ENCODE measurements around the gene WNK1. TPM values are rescaled to one million over a fixed set of nuclear protein-coding genes. Genes with fewer than 3 reads are reported as not detected.
A peak's percentile ranks its signal among the peaks of the same experiment; 100 is the strongest.
"Not testable (repeated sequence)": the region's sequence is repeated elsewhere in the genome, so short reads cannot be mapped to it uniquely, and the experiment has no call there.

The WNK1 gene
- total RNA-seq, 2 experiments from 2014 or later: 162 to 170 TPM

DNA sequence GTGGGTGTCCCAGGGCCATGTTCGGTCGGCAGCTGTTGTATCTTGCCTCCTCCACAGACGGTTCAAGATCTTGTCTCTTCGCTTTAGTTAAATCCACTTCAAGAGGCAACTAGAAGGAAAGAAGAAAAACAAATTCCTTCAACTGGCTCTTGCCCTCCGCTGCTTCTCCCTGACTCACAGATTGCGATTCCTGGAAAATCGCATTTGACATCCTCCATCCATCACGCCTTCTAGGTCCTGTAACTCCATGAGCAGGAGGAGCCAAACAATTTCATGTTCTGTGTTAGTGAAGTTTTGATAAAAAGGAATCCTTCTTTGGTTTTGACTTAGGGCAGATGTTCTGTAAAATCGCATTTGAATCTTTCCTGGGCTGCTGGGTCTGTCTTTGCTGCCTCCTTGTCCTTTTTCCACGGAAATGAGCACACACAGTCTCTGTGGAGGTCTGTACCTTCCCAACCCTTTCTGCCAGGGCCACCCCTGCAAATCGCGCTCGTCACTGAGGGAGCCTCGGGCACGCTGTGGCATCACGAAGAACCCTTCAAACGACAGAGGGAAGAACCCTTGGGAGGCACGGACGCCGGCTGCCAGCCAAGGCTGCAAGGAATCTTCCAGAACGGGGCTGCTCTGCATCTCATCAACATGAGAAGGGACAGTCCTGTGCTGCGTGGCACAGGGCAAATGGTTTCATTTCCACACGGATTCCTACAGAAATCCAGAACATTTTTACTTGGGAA lies 164.5 kb downstream of the WNK1 start:
- H3K4me1 Mint-ChIP-seq: peaks cover 33% of the 10 kb centered on the region
- H3K4me3 Mint-ChIP-seq: no peak overlapping the region
- H3K36me3 Mint-ChIP-seq (ENCODE audit: low read depth): peaks cover 63% of the 10 kb centered on the region
- ChIA-PET POLR2A (no interaction called here), CTCF (interaction anchor here (0.6 to 1.0 kb wide), 2 partner anchors 31 to 43 kb away, joined by 3 read pairs; no protein-coding TSS in a partner anchor)
- no peaks in the 10 kb centered on the region for H3K9me3 Mint-ChIP-seq
- DNase-seq: no peak
- peak overlapping the region; percentile 87 for H3K27ac Mint-ChIP-seq
- H3K27me3 Mint-ChIP-seq: no peaks in the 10 kb centered on the region

DNA sequence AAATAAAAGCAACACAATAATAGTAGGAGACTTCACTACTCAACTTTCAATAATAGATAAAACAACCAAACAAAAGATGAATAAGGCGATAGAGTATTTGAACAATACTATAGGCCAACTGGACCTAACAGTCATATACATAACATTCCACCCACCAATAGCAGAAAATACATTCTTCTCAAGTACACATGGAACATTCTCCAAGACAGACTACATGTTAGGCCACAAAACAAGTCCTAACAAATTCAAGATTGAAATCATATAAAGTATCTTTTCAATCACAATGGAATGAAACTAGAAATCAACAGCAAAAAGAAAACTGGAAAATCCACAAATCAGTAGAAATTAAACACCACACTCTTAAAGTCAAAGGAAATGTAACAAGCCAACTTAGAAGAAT lies 168.3 kb downstream of the WNK1 start:
- Mint-ChIP-seq H3K27ac (no peak overlapping the region), H3K9me3 (no peaks in the 10 kb centered on the region), H3K4me1 (peaks cover 14% of the 10 kb centered on the region), H3K4me3 (no peak overlapping the region), H3K27me3 (no peaks in the 10 kb centered on the region), H3K36me3 (ENCODE audit: low read depth) (peaks cover 51% of the 10 kb centered on the region)
- CTCF ChIA-PET: no interaction called here
- POLR2A ChIA-PET: no interaction called here
- DNase-seq: no peak

DNA sequence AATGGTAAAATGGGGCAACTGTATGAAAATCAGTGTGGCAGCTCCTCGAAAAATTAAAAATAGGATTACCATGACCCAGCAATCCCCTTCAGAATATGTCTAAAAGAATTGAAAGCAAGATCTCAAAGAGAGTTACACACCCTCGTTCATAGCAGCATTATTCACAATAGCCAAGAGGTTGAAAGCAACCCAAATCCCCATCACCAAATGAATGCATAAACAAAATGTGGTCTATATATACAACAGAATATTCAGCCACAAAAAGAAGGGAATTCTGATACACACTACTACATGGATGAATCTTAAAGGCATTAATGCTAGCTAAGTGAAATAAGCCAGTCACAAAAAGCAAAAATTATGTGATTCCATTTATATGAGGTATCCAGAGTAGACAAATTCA lies 169.9 kb downstream of the WNK1 start:
- peaks cover 45% of the 10 kb centered on the region for H3K36me3 Mint-ChIP-seq (ENCODE audit: low read depth)
- no peaks in the 10 kb centered on the region for H3K27me3 Mint-ChIP-seq
- CTCF ChIA-PET: no interaction called here
- H3K9me3 Mint-ChIP-seq: no peaks in the 10 kb centered on the region
- no peak for DNase-seq
- peaks cover 7% of the 10 kb centered on the region for H3K4me1 Mint-ChIP-seq
- POLR2A ChIA-PET: no interaction called here
- H3K27ac Mint-ChIP-seq: no peak overlapping the region
- no peak overlapping the region for H3K4me3 Mint-ChIP-seq

DNA sequence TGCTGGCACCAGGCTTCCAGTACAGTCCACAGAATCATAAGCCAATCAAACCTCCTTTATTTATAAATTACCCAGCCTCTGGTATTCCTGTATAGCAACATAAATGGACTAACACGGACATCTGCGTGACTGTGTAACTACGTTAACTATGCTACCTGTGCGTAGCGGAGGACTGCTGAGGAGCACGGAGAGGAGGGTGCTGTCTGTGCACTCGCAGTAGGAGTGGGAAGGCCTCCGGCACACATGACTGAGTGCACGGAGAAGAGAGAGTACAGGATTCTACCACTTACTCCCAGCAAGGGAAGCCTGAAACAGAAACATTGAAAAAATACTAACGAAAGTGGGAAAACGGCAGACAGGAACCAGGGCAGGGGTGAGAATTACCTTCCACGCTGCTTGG lies 174.3 kb downstream of the WNK1 start:
- no peaks in the 10 kb centered on the region for H3K4me1 Mint-ChIP-seq
- ChIA-PET POLR2A (no interaction called here), CTCF (no interaction called here)
- no peaks in the 10 kb centered on the region for H3K9me3 Mint-ChIP-seq
- H3K36me3 Mint-ChIP-seq (ENCODE audit: low read depth): peaks cover 39% of the 10 kb centered on the region
- no peak for DNase-seq
- H3K4me3 Mint-ChIP-seq: no peak overlapping the region
- H3K27ac Mint-ChIP-seq: no peak overlapping the region
- no peaks in the 10 kb centered on the region for H3K27me3 Mint-ChIP-seq

DNA sequence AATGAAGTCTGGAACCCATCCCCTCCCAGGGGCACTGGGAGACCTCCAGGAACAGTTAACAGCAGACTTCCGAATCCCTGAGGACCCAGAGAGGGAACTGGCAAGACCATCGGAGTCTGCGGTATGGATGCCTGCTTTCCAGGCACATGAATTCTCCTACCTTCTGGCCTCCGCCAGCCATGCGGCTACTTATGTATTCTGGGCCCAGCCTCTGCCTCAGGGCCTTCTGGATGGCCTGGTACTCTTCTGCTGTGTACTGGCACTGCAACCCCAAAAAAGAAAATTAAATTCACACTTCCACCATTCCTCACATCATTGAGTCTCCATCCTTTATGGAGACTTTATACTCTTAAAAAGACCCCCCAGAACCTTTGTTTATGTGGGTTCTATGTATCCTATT lies 178.7 kb downstream of the WNK1 start:
- H3K4me3 Mint-ChIP-seq: no peak overlapping the region

DNA sequence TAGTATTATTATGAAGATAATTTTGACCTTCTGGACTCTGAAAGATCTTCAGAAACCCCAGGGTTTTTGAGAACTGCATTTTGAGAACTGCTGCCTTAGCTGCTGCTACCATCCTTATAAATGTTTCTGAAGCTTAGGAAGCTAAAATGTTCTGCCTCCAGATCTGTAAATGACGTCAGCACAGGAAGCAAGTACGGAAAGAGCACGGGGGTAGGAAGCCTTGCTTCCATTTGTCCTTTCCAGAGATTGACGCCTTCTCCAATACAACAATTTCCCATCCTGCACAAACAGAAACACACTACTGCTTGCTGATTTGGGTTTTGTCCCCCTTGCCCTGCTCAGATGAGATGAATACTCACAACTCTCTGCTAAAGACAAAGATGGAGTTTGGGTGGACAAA lies 179.2 kb downstream of the WNK1 start:
- H3K4me1 Mint-ChIP-seq: peaks cover 2% of the 10 kb centered on the region
- ChIA-PET CTCF (no interaction called here), POLR2A (no interaction called here)
- H3K4me3 Mint-ChIP-seq: no peak overlapping the region
- no peak for DNase-seq
- peaks cover 27% of the 10 kb centered on the region for H3K36me3 Mint-ChIP-seq (ENCODE audit: low read depth)
- no peaks in the 10 kb centered on the region for H3K9me3 Mint-ChIP-seq
- no peaks in the 10 kb centered on the region for H3K27me3 Mint-ChIP-seq
- no peak overlapping the region for H3K27ac Mint-ChIP-seq

More for the DNA sequence above, 178.7 kb downstream of the WNK1 start:
- Mint-ChIP-seq H3K27ac (no peak overlapping the region), H3K27me3 (no peaks in the 10 kb centered on the region), H3K9me3 (no peaks in the 10 kb centered on the region), H3K36me3 (ENCODE audit: low read depth) (peaks cover 29% of the 10 kb centered on the region), H3K4me1 (peaks cover 2% of the 10 kb centered on the region)
- POLR2A ChIA-PET: no interaction called here
- no peak for DNase-seq
- CTCF ChIA-PET: no interaction called here

DNA sequence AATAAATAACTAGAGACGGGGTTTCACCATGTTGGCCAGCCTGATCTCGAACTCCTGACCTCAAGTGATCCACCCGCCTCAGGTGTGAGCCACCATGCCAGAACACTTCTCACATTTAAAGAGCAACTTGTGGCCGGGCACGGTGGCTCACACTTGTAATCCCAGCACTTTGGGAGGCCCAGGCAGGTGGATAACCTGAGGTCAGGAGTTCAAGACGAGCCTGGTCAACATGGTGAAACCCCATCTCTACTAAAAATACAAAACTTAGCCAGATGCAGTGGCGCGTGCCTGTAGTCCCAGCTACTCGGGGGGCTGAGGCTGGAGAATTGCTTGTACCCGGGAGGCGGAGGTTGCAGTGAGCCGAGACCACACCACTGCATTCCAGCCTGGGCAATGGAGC lies 183.5 kb downstream of the WNK1 start:
- CTCF ChIA-PET: interaction anchor here (0.8 kb wide), 1 partner anchor 482 kb away, joined by 3 read pairs; no protein-coding TSS in a partner anchor
- H3K4me1 Mint-ChIP-seq, H3K4me3 Mint-ChIP-seq, POLR2A ChIA-PET, H3K27ac Mint-ChIP-seq, H3K27me3 Mint-ChIP-seq, DNase-seq, H3K9me3 Mint-ChIP-seq: not testable (repeated sequence)
- peaks cover 36% of the 10 kb centered on the region for H3K36me3 Mint-ChIP-seq (ENCODE audit: low read depth)

DNA sequence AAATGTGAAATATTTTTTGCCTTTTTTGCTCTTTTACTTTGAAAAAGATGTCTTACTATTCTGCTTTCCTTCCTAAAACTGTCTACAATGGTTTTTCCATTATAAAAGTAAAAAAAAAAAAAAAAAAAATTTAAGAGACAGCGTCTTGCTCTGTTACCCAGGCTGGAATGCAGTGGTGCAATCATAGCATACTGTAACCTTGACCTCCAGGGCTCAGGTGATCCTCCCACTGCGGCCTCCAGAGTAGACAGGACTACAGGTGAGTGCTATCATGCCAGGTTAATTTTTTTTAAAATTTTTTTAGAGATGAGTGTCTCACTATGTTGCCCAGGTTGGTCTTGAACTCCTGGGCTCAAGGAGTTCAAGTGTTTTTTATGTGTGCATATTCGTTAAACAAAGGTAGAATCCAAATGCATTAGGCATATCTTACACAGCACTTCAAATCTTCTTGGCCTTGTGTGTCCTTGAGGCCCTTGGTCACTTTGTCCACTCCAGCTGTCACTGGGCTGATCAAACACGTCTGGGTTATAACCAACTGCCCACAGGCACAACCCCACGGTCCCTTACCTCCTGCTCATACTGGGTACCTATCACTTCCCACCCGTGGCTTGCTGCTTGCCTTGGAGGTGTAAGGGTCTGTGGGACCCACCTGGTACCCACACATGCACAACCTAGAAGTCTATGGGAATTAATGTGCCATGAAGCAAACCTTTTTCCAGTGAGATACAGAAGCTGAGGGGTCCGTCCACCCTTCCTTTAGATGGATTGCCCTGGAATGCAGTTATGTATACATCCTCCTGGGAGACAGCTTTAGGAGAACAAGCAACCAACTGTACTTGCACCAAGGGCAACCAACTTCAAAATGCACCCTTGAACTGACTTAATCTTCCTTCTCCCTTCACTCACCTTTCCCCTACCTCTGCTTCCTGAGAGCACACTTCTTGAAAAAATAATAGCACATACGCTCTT lies 184.3 kb downstream of the WNK1 start:
- Mint-ChIP-seq H3K4me1 (peaks cover 10% of the 10 kb centered on the region), H3K36me3 (ENCODE audit: low read depth) (peaks cover 33% of the 10 kb centered on the region), H3K9me3 (no peaks in the 10 kb centered on the region), H3K27ac (no peak overlapping the region), H3K4me3 (no peak overlapping the region), H3K27me3 (no peaks in the 10 kb centered on the region)
- ChIA-PET POLR2A (no interaction called here), CTCF (interaction anchor here (0.6 to 0.8 kb wide), 2 partner anchors 13 to 156 kb away, joined by 3 read pairs; partner anchors contain the start of gene RAD52)
- DNase-seq: no peak

DNA sequence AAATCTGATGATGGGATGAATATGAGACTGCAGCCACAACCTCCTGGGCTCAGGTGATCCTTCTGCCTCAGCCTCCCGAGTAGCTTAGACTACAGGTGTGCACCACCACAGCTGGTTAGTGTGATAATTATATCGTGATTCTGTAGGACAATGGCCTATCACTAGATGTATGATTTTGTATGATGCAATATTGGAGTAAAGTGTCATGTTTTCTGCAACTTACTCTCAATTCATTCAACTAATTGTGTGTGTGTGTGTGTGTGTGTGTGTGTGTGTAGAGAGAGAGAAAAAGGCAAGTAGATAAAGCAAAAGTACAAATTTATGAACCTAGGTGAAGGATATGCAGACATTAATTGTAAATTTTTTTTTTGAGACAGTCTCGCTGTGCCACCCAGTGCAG lies 186.4 kb downstream of the WNK1 start:
- ChIA-PET CTCF (interaction anchor here (1.1 to 1.5 kb wide), 3 partner anchors 11 to 363 kb away, joined by 3 to 4 read pairs (median 3); partner anchors contain the start of gene RAD52), POLR2A (no interaction called here)

DNA sequence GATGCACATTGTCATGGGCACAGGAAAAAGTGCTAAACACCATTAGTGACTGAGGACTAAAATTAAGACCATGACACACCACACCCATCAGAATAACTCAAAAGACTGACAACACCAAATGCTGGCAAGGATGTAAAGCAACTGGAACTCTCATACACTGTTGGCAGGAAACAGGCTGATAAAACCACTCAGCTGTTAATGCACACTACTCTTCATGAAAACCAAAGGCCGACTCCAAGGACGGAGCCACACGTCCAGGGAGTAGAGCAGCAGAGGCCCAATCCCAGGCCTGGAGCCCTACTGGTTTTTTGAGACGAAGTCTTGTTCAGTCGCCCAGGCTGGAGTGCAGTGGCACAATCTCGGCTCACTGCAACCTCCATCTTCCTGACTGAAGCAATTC lies 190.7 kb downstream of the WNK1 start:
- no peak overlapping the region for H3K27ac Mint-ChIP-seq
- no peak for DNase-seq
- H3K4me1 Mint-ChIP-seq: peaks cover 48% of the 10 kb centered on the region
- no peak overlapping the region for H3K4me3 Mint-ChIP-seq
- peaks cover 53% of the 10 kb centered on the region for H3K36me3 Mint-ChIP-seq (ENCODE audit: low read depth)
- H3K27me3 Mint-ChIP-seq: no peaks in the 10 kb centered on the region
- no peaks in the 10 kb centered on the region for H3K9me3 Mint-ChIP-seq
- ChIA-PET POLR2A (no interaction called here), CTCF (interaction anchor here (0.6 kb wide), 1 partner anchor 389 kb away, joined by 5 read pairs; no protein-coding TSS in a partner anchor)

More for the DNA sequence above, 186.4 kb downstream of the WNK1 start:
- no peak overlapping the region for H3K27ac Mint-ChIP-seq
- H3K9me3 Mint-ChIP-seq: no peaks in the 10 kb centered on the region
- no peak overlapping the region for H3K4me3 Mint-ChIP-seq
- peaks cover 44% of the 10 kb centered on the region for H3K36me3 Mint-ChIP-seq (ENCODE audit: low read depth)
- no peaks in the 10 kb centered on the region for H3K27me3 Mint-ChIP-seq
- DNase-seq: no peak
- H3K4me1 Mint-ChIP-seq: peaks cover 19% of the 10 kb centered on the region

DNA sequence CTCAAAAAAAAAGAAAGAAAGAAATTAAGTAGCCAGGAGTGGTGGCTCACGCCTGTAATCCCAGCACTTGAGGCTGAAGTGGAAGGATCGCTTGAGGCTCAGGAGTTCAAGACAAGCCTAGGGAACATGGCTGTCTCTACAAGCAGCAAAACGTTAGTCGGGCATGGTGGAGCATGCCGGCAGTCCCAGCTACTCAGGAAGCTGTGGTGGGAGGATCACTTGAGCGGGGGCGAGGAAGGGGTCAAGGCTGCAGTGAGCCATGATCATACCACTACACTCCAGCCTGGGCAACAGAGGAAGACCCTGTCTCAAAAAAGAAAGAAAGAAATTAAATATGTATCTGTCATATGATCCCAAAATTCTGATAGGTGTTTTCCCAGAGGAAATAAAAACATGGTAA lies 191.8 kb downstream of the WNK1 start:
- Mint-ChIP-seq H3K4me1 (peaks cover 57% of the 10 kb centered on the region), H3K27ac (peak overlapping the region; percentile 21), H3K27me3 (no peaks in the 10 kb centered on the region), H3K4me3 (no peak overlapping the region), H3K9me3 (no peaks in the 10 kb centered on the region), H3K36me3 (ENCODE audit: low read depth) (peaks cover 55% of the 10 kb centered on the region)
- ChIA-PET POLR2A (no interaction called here), CTCF (no interaction called here)
- no peak for DNase-seq

DNA sequence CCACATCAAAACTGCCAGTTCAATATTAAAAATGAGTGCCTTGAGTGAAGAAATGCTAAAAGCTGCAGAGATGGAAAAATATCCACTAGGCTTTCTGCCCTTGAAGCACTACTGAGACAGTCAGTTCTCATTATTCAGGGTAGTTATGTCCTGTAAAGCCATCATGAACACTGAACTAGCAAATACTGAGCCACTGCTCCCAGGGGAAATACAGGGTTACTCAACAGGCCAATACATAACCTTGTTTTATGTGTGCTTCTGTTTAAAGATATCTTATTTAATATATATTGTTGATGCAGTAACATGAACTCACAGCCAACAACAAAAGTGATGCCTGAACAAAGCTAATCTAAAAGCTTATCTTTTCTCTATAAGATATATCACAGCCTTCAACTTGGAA lies 193.8 kb downstream of the WNK1 start:
- peaks cover 50% of the 10 kb centered on the region for H3K4me1 Mint-ChIP-seq
- H3K36me3 Mint-ChIP-seq (ENCODE audit: low read depth): peaks cover 38% of the 10 kb centered on the region
- no peak overlapping the region for H3K4me3 Mint-ChIP-seq
- H3K27ac Mint-ChIP-seq: peak overlapping the region; percentile 10
- no peaks in the 10 kb centered on the region for H3K27me3 Mint-ChIP-seq
- CTCF ChIA-PET: no interaction called here
- POLR2A ChIA-PET: no interaction called here
- no peak for DNase-seq
- no peaks in the 10 kb centered on the region for H3K9me3 Mint-ChIP-seq

DNA sequence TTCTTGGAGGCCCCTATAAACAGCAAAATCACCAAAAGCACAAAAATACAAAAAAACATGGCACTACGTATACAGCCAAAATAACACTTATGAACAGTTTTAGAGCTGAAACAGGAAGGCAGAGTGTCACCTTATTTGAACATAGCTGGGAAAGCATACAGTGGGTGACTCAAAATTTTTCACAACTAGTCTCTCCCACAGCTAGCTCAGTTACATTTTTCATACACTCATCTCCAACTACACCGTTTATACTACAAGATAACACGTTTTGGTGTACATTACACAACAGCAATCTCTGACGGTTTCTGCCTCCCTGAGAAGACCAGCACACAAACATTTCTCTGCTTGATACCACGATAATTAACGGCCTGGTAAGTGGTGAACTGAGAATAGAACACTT lies 194.3 kb downstream of the WNK1 start:
- peak overlapping the region; percentile 10 for H3K27ac Mint-ChIP-seq
- CTCF ChIA-PET: no interaction called here
- H3K4me1 Mint-ChIP-seq: peaks cover 54% of the 10 kb centered on the region
- peaks cover 38% of the 10 kb centered on the region for H3K36me3 Mint-ChIP-seq (ENCODE audit: low read depth)
- POLR2A ChIA-PET: no interaction called here
- DNase-seq: no peak
- H3K9me3 Mint-ChIP-seq: no peaks in the 10 kb centered on the region
- no peaks in the 10 kb centered on the region for H3K27me3 Mint-ChIP-seq
- H3K4me3 Mint-ChIP-seq: no peak overlapping the region

Measured in activated CD4-positive, alpha-beta T cell treated with anti-CD3 and anti-CD28 coated beads, Interleukin-2, amount 10 ng/mL, durations not matched to agents 7 days and 5 days (primary cell).